GM18505 (cell line): ENCODE results near the gene NXNL1.

Experiments used
- ATAC-seq: cut with Tn5 transposase; IDR thresholded peaks from one replicate; pipeline ENCODE4 v1.9.1; 2021; ENCODE audit not compliant: unreplicated experiment
- POLR2A ChIP-seq: IDR thresholded peaks from 4 replicates; pipeline ENCODE4 v1.6.1; 2011; ENCODE audit warnings: borderline replicate concordance; ENCODE audit not compliant: insufficient read depth, insufficient read length; ENCODE audit errors: extremely low read depth

Gene NXNL1

DNA sequence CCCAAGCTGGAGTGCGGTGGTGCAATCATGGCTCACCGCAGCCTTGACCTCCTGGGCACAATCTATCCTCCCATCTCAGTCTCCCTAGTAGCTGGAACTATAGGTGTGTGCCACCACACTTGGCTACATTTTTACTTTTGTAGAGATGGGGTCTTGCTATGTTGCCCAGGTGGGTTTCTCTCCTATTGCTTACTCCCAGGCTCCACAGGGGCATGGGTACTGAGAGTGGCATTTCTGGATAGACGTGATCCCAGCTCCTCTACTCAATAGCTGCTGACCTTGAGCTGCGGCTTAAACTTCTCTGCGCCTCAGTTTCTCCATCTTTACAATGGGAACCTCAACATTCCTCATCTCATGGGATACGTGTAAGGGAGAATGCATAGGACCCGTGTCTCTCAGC, 29.3 kb downstream of the NXNL1 start:
- TF ChIP-seq POLR2A: no peak
- no peak for ATAC-seq

DNA sequence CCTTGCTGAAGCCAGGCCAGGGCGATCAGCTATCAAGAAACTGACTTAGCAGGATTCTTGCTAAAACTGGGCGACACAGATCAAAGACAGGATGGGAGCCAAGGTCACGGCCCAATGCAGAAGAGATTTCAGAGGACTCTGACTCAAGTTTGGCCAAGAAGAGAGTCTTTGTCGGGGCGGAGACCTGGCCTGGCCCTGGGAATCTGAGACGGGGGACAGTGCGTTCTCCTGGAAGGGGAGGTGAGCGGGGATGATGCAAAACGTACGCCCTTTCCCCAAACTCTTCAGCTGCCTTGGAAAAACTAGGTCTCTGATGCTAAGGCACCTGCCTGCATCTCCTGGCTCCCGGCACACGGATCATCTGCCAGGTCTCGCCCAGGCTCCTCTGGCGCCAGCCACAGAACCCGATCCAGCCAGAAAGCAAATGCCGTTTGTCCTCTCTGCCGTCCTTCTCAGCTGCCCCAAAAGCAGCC, 31.0 kb downstream of the NXNL1 start:
- no peak for TF ChIP-seq POLR2A
- ATAC-seq: no peak

DNA sequence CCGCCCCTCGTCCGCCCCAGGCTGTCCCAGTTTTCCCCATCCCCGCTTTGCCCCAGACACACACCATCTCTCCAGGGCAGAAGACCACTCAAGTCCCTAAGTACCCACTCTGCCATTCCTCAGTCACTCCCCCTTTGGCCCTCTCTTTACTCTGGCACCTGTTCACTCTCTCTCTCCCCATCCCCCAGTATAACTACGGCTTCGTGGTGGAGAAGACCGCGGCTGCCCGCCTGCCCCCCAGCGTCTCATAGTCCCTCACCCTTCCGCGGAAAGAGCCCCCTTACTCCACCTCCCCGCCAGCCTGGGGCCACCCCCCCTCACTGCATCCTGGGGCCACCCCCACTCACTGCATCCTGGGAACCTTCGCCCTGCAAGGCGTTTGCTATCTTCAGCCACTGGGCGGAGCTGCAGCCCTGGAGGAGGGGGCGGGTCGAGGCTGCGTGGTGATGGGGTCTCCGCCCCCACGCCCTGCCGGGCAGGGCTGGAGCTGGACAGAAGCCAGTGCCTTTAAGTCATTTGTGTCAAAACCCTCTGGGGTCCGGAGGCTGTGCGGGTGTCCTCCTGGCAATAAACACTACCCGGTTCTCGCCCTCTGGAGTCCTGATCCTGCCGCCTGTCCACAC, 35.9 kb downstream of the NXNL1 start:
- no peak for ATAC-seq
- TF ChIP-seq POLR2A: no peak

GRCh38 chr19:17423429-17424208, 37.1 kb downstream of the NXNL1 start:
- TF ChIP-seq POLR2A: no peak

DNA sequence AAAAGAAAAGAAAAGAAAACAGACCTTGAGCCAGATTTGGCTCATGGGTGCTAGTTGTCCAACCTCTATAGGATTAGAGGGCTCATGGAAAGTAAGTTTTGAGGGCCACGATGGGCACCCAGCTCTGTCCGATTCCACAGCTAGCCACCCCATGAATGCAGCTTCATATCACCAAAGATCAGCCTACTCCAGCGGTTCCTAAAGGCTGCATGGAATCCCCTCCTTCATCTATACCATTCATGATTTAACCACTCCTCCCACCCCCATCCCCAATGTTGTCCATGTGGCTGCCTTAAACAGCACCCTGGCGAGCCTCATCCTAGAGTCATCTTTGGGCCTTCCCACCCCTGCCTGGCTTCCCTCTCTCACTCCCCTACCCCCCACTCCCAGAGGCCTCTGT, 38.8 kb downstream of the NXNL1 start:
- TF ChIP-seq POLR2A: no peak
- ATAC-seq: no peak

More at GRCh38 chr19:17423429-17424208, 37.1 kb downstream of the NXNL1 start:
- ATAC-seq: no peak

- TF ChIP-seq POLR2A: no peak
- peak; percentile 20 for ATAC-seq
Observed at GRCh38 chr19:17420475-17420924, 40.2 kb downstream of the NXNL1 start.

DNA sequence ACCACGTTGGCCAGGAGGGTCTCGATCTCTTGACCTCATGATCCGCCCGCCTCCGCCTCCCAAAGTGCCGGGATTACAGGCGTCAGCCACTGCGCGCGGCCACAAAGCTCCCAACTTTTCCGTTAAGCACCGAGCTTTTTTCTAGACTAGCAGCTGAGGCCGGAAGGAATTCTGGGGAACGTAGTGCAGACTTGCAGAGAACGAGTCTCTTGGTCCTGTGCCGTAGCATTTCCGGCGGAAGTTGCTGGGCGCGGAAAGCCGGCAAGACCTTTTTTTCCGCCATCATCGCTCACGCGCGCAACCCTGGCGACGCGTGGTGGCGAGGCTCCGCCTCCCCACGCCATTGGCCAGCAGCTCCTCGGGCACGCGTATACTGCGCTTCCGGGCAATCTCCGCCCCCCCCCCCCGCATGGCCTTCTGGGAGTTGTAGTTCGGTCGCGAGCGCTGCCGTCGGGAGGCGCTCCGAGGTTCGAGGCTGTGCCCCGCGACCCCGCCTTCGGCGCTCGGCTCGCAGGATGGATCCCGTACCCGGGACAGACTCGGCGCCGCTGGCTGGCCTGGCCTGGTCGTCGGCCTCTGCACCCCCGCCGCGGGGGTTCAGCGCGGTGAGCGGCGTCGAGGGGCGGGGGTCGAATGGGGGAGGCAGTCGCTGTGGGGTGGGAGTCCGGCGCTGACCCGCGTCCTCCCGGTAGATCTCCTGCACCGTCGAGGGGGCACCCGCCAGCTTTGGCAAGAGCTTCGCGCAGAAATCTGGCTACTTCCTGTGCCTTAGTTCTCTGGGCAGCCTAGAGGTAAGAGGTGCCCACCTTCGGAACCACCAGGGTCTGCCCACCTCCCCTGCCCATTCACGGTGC, 40.9 kb downstream of the NXNL1 start, which contains the start of gene MVB12A:
TSS of gene MVB12A (plus strand) at position 427 of the 854 bp plus-strand sequence. CDS start at position 516, 89 bp downstream.
- peak; percentile 91 for ATAC-seq
- peak; percentile 38 for TF ChIP-seq POLR2A

GRCh38 chr19:17419154-17419620, 41.5 kb downstream of the NXNL1 start:
- no peak for ATAC-seq
- TF ChIP-seq POLR2A: no peak

DNA sequence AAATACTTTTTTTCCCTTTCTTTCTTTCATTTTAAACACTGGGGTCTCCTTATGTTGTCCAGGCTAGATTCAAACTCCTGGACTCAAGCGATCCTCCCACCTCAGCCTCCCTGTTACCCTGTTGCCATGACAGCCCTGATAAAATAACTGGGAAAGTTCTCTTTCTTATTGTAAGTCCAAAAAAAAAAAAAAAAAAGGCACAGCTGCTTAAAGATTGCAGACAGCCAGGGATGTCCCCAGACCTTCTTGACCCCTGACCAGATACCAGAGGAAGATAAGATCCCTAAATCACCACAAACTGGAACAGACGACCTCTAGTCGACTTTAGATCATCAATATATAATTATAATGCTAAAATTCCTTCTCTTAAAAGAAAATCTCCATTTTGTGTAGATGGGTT, 42.0 kb downstream of the NXNL1 start:
- no peak for ATAC-seq
- TF ChIP-seq POLR2A: no peak

DNA sequence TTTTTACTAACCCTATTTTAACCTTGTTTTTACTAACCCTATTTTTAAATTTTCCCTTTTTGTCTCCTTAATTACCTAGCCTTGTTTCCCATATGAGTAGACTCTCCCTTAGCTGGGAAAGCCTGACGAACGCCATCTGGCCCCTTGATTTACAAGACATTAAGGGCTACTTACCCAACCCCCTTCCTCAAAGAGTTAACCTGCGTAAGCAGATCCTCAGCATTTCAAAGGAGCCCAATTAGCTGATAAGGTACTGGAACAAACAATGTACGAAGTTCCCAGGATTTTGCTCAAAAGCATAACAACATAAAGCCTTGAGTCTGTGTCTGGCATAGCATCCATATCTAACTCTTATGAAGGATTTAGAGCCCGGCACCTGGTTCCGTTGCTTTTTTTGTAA, 45.6 kb downstream of the NXNL1 start:
- no peak for TF ChIP-seq POLR2A
- ATAC-seq: no peak

GRCh38 chr19:17414097-17414496, 46.6 kb downstream of the NXNL1 start:
- ATAC-seq: no peak
- TF ChIP-seq POLR2A: no peak

GRCh38 chr19:17411801-17412200, 48.9 kb downstream of the NXNL1 start:
- ATAC-seq: no peak
- no peak for TF ChIP-seq POLR2A

DNA sequence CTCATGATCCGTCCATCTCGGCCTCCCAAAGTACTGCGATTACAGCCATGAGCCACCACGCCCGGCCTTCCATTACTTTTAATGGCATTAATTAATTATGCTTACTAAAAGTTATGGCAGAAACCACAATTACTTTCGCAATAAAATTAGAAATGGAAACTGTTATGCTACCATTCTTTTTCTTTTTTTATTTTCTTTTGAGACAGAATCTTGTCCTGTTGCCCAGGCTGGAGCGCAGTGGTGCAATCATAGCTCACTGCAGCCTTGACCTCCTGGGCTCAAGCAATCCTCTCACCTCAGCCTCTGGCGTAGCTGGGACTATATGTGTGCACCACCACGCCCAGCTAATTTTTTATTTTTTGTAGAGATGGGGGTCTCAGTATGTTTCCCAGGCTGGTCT, 50.7 kb downstream of the NXNL1 start:
- ATAC-seq: no peak
- TF ChIP-seq POLR2A: no peak
